H9 (cell line): ENCODE results near the gene TSR1. TPM values are rescaled to one million over a fixed set of nuclear protein-coding genes. Genes with fewer than 3 reads are reported as not detected.

ENCODE experiments used
- DNase-seq: peaks from one replicate; pipeline ENCODE4 v3.0.0-alpha.2; 2017
- H2AFZ ChIP-seq: one replicate; pipeline ENCODE4 v1.6.1; 2013; ENCODE audit warnings: mild to moderate bottlenecking, low read length, control low read depth, moderate library complexity
- H2AK5ac ChIP-seq: 2 replicates; pipeline ENCODE4 v1.6.1; 2013; ENCODE audit warnings: low read length, control low read depth, mixed read lengths; ENCODE audit not compliant: insufficient read length
- H2BK120ac ChIP-seq: one replicate; pipeline ENCODE4 v1.6.1; 2013; ENCODE audit warnings: low read depth, mild to moderate bottlenecking, low read length, control low read depth, inconsistent platforms; ENCODE audit not compliant: poor library complexity, severe bottlenecking
- H2BK12ac ChIP-seq: 2 replicates; pipeline ENCODE4 v1.6.1; 2013; ENCODE audit warnings: low read length, control low read depth, mixed read lengths, low read depth; ENCODE audit not compliant: insufficient read length
- H2BK15ac ChIP-seq: 2 replicates; pipeline ENCODE4 v1.6.1; 2013; ENCODE audit warnings: low read depth, low read length, control low read depth
- H2BK20ac ChIP-seq: one replicate; pipeline ENCODE4 v1.6.1; 2013; ENCODE audit warnings: low read depth, mild to moderate bottlenecking, low read length, control low read depth, inconsistent platforms; ENCODE audit not compliant: poor library complexity, severe bottlenecking
- H2BK5ac ChIP-seq: 2 replicates; pipeline ENCODE4 v1.6.1; 2013; ENCODE audit warnings: low read length, control low read depth, mixed read lengths; ENCODE audit not compliant: insufficient read length
- H3K14ac ChIP-seq: 2 replicates; pipeline ENCODE4 v1.6.1; 2013; ENCODE audit warnings: low read length, control low read depth; ENCODE audit not compliant: insufficient read depth
- H3K18ac ChIP-seq: 2 replicates; pipeline ENCODE4 v1.6.1; 2013; ENCODE audit warnings: low read depth, mild to moderate bottlenecking, mixed read lengths, low read length, control low read depth; ENCODE audit not compliant: insufficient read length
- H3K23ac ChIP-seq: 2 replicates; pipeline ENCODE4 v1.6.1; 2013; ENCODE audit warnings: low read length, control low read depth, mixed read lengths, low read depth; ENCODE audit not compliant: insufficient read length
- H3K23me2 ChIP-seq: 2 replicates; pipeline ENCODE4 v1.6.1; 2013; ENCODE audit warnings: low read depth, mild to moderate bottlenecking, mixed read lengths, low read length, control low read depth; ENCODE audit not compliant: insufficient read length, poor library complexity, severe bottlenecking
- H3K27ac ChIP-seq: 2 replicates; pipeline ENCODE4 v1.5.1; 2013; ENCODE audit warnings: low read length, control low read depth, mixed read lengths, low read depth; ENCODE audit not compliant: insufficient read length
- H3K27me3 ChIP-seq: 2 replicates; pipeline ENCODE4 v1.6.1; 2013; ENCODE audit warnings: low read length, control low read depth, inconsistent platforms; ENCODE audit not compliant: insufficient read depth
- H3K4ac ChIP-seq: 2 replicates; pipeline ENCODE4 v1.6.1; 2013; ENCODE audit warnings: low read depth, mild to moderate bottlenecking, control low read depth, inconsistent platforms, low read length, moderate library complexity
- H3K4me1 ChIP-seq: 2 replicates; pipeline ENCODE4 v1.6.1; 2013; ENCODE audit warnings: low read length, control low read depth, inconsistent platforms; ENCODE audit not compliant: insufficient read depth
- H3K4me2 ChIP-seq: 2 replicates; pipeline ENCODE4 v1.6.1; 2013; ENCODE audit warnings: low read length, control low read depth, mixed read lengths; ENCODE audit not compliant: insufficient read length, insufficient read depth
- H3K56ac ChIP-seq: 2 replicates; pipeline ENCODE4 v1.6.1; 2013; ENCODE audit warnings: low read depth, mild to moderate bottlenecking, mixed read lengths, low read length, control low read depth; ENCODE audit not compliant: insufficient read length
- H3K79me1 ChIP-seq: 2 replicates; pipeline ENCODE4 v1.6.1; 2013; ENCODE audit warnings: low read depth, mild to moderate bottlenecking, moderate library complexity, low read length, control low read depth, inconsistent platforms; ENCODE audit not compliant: insufficient read depth, poor library complexity, severe bottlenecking
- H3K79me2 ChIP-seq: 2 replicates; pipeline ENCODE4 v1.6.1; 2013; ENCODE audit warnings: low read length, control low read depth, inconsistent platforms; ENCODE audit not compliant: insufficient read depth
- H3K9ac ChIP-seq: 2 replicates; pipeline ENCODE4 v1.6.1; 2013; ENCODE audit warnings: low read length, control low read depth, mixed read lengths; ENCODE audit not compliant: insufficient read length; ENCODE audit errors: extremely low read depth
- H3K9me3 ChIP-seq: one replicate; pipeline ENCODE4 v1.6.1; 2013; ENCODE audit warnings: low read depth, low read length, inconsistent platforms; ENCODE audit not compliant: control insufficient read depth
- H3T11ph ChIP-seq: one replicate; pipeline ENCODE4 v1.6.1; 2013; ENCODE audit warnings: mild to moderate bottlenecking, low read length, control low read depth, inconsistent platforms
- H4K20me1 ChIP-seq: one replicate; pipeline ENCODE4 v1.6.1; 2013; ENCODE audit not compliant: control insufficient read depth, insufficient read length, insufficient read depth
- H4K5ac ChIP-seq: 2 replicates; pipeline ENCODE4 v1.6.1; 2013; ENCODE audit warnings: low read depth, mild to moderate bottlenecking, mixed read lengths, low read length, control low read depth; ENCODE audit not compliant: insufficient read length
- H4K8ac ChIP-seq: replicated peaks from 2 replicates; pipeline ENCODE4 v1.6.1; 2013; ENCODE audit warnings: low read length, control low read depth, mixed read lengths, low read depth; ENCODE audit not compliant: insufficient read length
- H4K91ac ChIP-seq: 2 replicates; pipeline ENCODE4 v1.6.1; 2013; ENCODE audit warnings: low read depth, mild to moderate bottlenecking, moderate library complexity, mixed read lengths, low read length, control low read depth; ENCODE audit not compliant: insufficient read length
- H3K27ac Mint-ChIP-seq, 3 experiments: 2 replicates in 2 of 3; 3 replicates in 1 of 3; pipeline ENCODE4 v1.8.0; 2020 to 2021; ENCODE audit warnings: mixed read lengths in 3 of 3, mild to moderate bottlenecking in 1 of 3, moderate library complexity in 1 of 3
- H3K27me3 Mint-ChIP-seq: 2 replicates; pipeline ENCODE4 v1.8.0; 2021; ENCODE audit warnings: low read depth, mild to moderate bottlenecking, moderate library complexity, mixed read lengths
- H3K36me3 Mint-ChIP-seq, 3 experiments: 2 replicates in 2 of 3; 3 replicates in 1 of 3; pipeline ENCODE4 v1.8.0; 2020 to 2021; ENCODE audit warnings: low read depth in 3 of 3, mixed read lengths in 3 of 3; ENCODE audit not compliant: insufficient read depth in 1 of 3
- H3K4me1 Mint-ChIP-seq, 2 experiments: 2 replicates each; pipeline ENCODE4 v1.8.0; 2020; ENCODE audit warnings: mixed read lengths in 2 of 2
- H3K4me3 Mint-ChIP-seq, 2 experiments: 2 replicates in 1 of 2; 3 replicates in 1 of 2; pipeline ENCODE4 v1.8.0; 2020 to 2021; ENCODE audit warnings: mild to moderate bottlenecking in 2 of 2, mixed read lengths in 2 of 2, moderate library complexity in 1 of 2
- H3K9me3 Mint-ChIP-seq, 2 experiments: 2 replicates in 1 of 2; 3 replicates in 1 of 2; pipeline ENCODE4 v1.8.0; 2020; ENCODE audit warnings: mild to moderate bottlenecking in 2 of 2, mixed read lengths in 2 of 2, moderate library complexity in 1 of 2
- WGBS: extraction: QIAGEN DNeasy Blood & Tissue Kit; methylation state at CpG from one replicate; pipeline ENCODE4 v1.1.7; 2013; ENCODE audit warnings: missing lambda C conversion rate, low lambda C conversion rate, mixed read lengths; ENCODE audit not compliant: insufficient read length; ENCODE audit errors: extremely low coverage; 5-methylcytosine and 5-hydroxymethylcytosine counted together
- total RNA-seq: library from RNA; stranded (reverse); gene quantifications from 2 replicates; pipeline ENCODE4 v1.2.1, GENCODE V29; 2021
- TF ChIP-seq, protein P1 (sequence below): fragments of 200-600 bp; sonication (generic); conservative IDR thresholded peaks from 3 replicates; pipeline ENCODE4 v1.8.0; 2021; ENCODE audit warnings: antibody characterized with exemption, mild to moderate bottlenecking

TSR1 gene
- total RNA-seq, 1 experiment from 2014 or later: 81.1 TPM

DNA sequence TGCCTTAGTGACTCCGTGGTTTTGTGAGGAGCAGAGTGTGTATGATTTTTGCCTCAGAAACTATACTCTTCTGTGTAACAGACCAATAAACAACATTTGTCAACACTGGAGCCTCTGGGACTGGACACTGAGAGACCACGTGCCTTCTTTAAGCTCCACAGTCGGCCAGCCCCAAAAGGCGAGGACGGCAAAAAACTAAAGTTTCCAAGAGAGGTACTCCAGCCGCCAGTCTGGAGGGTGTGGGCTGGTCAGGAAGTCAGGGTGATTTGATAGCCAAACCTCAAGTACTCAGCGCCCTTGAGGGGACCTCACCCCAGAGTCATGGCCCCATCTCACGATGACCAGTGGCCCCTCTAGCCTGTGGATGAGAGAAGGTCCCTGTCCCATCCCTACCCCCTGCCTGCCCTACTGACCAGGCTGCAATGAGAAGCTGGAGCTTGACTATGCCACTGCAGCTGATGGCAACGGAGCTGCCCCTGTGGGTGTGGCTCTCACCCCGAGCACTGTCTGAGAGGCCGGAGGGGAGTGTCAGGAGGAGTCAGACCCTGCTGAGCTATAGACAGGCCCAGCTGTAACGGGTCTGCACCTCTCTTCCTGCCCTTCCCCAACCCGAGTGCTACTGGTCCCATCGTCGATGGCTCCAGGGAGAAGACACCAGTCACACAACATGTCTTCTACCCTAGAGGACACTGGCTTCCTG lies 44.8 kb upstream of the TSR1 start:
- Mint-ChIP-seq H3K36me3 (peaks cover 1 to 27% (median 15%) of the 10 kb centered on the region in 3 experiments; a peak in 6 of 7 replicates), H3K27ac (no peak overlapping the region), H3K4me3 (no peak overlapping the region), H3K4me1 (peaks cover 10 to 21% of the 10 kb centered on the region in 2 experiments), H3K27me3 (no peaks in the 10 kb centered on the region), H3K9me3 (no peaks in the 10 kb centered on the region)
- no peak overlapping the region for H3K9ac ChIP-seq
- no peak overlapping the region for H3K23ac ChIP-seq
- no peak overlapping the region for H2BK5ac ChIP-seq
- H3K79me2 ChIP-seq: no peaks in the 10 kb centered on the region
- H2AK5ac ChIP-seq: no peak overlapping the region
- H2BK12ac ChIP-seq: no peak overlapping the region
- H3K4ac ChIP-seq: no peak overlapping the region
- H3K56ac ChIP-seq: no peak overlapping the region
- H2AFZ ChIP-seq: no peak overlapping the region
- H3T11ph ChIP-seq: no peak overlapping the region
- TF ChIP-seq, protein P1, sequence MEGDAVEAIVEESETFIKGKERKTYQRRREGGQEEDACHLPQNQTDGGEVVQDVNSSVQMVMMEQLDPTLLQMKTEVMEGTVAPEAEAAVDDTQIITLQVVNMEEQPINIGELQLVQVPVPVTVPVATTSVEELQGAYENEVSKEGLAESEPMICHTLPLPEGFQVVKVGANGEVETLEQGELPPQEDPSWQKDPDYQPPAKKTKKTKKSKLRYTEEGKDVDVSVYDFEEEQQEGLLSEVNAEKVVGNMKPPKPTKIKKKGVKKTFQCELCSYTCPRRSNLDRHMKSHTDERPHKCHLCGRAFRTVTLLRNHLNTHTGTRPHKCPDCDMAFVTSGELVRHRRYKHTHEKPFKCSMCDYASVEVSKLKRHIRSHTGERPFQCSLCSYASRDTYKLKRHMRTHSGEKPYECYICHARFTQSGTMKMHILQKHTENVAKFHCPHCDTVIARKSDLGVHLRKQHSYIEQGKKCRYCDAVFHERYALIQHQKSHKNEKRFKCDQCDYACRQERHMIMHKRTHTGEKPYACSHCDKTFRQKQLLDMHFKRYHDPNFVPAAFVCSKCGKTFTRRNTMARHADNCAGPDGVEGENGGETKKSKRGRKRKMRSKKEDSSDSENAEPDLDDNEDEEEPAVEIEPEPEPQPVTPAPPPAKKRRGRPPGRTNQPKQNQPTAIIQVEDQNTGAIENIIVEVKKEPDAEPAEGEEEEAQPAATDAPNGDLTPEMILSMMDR: no peak
- no peak overlapping the region for H2BK20ac ChIP-seq
- H3K4me1 ChIP-seq: no peaks in the 10 kb centered on the region; the same call in 1 of the 2 replicates
- H4K8ac ChIP-seq: no peak overlapping the region
- H3K27me3 ChIP-seq: no peaks in the 10 kb centered on the region
- no CpG with 5 or more reads among the region's 15 CpGs for WGBS
- H4K20me1 ChIP-seq: no peaks in the 10 kb centered on the region
- H3K14ac ChIP-seq: no peak overlapping the region
- no peaks in the 10 kb centered on the region for H3K23me2 ChIP-seq
- H3K4me2 ChIP-seq: no peak overlapping the region
- H3K9me3 ChIP-seq: no peaks in the 10 kb centered on the region
- no peak for DNase-seq
- no peaks in the 10 kb centered on the region for H3K79me1 ChIP-seq
- H2BK15ac ChIP-seq: no peak overlapping the region
- H4K91ac ChIP-seq: no peak overlapping the region
- no peak overlapping the region for H4K5ac ChIP-seq
- H3K27ac ChIP-seq: no peak overlapping the region
- no peak overlapping the region for H2BK120ac ChIP-seq
- no peak overlapping the region for H3K18ac ChIP-seq
